HG03442 (cell line): ENCODE data around the gene TRDMT1.
"Not testable (repeated sequence)": the region's sequence is repeated elsewhere in the genome, so short reads cannot be mapped to it uniquely, and the experiment has no call there.

ENCODE experiments used
- ATAC-seq: cut with Tn5 transposase; IDR thresholded peaks from one replicate; pipeline ENCODE4 v1.9.1; 2021; ENCODE audit warnings: mild to moderate bottlenecking, moderate library complexity; ENCODE audit not compliant: unreplicated experiment

The TRDMT1 gene

GRCh38 chr10:17141504-17142229 lies 59.8 kb downstream of the TRDMT1 start:
- no peak for ATAC-seq

GRCh38 chr10:17140386-17140761 lies 61.1 kb downstream of the TRDMT1 start:
- ATAC-seq: no peak

GRCh38 chr10:17138460-17139042 lies 62.9 kb downstream of the TRDMT1 start:
- ATAC-seq: no peak

DNA sequence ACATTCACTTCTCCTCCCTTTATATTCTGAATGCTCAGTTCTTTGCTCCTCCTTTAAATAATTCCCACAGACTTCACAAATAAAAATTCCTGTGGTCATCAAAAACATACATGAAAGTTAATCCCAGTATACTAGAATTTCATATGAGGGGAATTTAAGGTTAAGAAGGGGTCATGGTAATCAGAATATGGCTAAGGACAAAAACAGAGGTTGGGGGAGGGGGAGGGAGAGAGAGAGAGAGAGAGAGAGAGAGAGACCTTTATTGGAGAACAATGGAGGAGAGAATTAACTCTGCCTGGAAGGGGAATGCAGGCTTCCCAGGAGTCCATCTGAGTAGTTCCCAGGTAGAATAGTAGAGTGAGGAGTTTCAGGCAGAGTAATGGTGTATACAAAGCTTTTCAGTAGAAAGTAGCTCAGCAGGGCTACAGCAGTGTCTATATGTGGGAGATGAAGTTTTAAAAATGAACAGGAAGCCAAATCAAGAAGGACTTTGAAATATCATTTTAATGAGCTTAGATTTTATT lies 66.7 kb downstream of the TRDMT1 start:
- ATAC-seq: no peak

- ATAC-seq: no peak
Observed at GRCh38 chr10:17134282-17134681, 67.2 kb downstream of the TRDMT1 start.

DNA sequence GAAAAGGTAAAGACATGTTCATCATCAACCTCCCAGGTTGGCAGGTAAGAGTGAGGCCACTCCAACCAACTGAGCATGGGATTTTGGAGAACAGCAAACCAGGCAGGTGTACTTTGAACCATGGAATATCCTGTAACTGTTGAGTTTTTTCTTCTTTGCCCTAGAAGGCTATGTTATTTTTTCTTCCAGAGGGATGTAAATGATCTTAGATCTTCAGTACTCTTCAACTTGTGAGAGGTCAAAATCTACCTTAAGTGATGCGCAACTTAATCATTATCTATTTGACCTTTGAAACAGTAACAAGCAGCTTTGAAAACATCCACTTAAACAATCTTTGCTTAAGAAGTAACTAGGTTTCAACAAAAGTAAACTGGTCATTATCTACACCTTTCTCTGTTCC lies 71.7 kb downstream of the TRDMT1 start, which contains the start of gene CUBN:
CUBN (minus strand) TSS at position 71 of the 400 bp plus-strand sequence; CDS start at position 25, 46 bp downstream.
- ATAC-seq: no peak

DNA sequence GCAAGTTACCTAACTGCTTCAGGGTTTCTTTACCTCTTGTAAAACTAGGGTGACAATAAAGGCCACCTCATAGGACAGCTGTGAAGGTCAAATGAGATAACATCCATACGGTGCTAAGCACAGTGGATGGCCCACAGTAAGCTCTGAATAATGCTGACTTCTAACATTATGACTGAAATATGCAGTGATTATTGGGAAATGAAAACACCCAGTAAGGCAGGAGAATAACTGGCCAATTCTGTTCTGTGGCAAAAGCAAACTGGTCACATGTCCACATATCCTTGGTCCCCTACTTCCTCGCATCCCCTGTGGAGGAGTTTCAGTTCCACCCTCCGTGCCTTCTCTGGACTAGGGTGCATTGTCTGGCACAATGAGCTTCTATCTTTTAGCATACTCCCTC lies 73.2 kb downstream of the TRDMT1 start:
- no peak for ATAC-seq

DNA sequence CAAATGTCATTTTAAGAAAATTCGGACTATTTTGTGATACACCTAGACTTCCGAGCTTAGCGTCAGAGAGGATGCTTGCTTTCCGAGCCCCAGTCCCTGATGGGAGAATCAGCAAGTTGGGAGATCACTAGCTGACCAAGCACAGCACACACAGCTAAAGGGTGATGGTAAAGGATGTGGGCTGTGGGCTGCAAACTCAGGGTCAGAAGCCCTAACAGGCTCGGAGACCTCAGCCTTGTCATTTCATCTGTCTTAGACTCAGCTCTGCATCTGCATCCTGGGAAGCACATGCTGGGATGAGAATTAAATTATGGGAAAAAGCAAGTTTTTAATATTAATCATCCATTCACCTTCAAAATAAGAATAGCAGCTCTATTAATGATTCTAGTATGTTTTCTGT lies 75.1 kb downstream of the TRDMT1 start:
- no peak for ATAC-seq

DNA sequence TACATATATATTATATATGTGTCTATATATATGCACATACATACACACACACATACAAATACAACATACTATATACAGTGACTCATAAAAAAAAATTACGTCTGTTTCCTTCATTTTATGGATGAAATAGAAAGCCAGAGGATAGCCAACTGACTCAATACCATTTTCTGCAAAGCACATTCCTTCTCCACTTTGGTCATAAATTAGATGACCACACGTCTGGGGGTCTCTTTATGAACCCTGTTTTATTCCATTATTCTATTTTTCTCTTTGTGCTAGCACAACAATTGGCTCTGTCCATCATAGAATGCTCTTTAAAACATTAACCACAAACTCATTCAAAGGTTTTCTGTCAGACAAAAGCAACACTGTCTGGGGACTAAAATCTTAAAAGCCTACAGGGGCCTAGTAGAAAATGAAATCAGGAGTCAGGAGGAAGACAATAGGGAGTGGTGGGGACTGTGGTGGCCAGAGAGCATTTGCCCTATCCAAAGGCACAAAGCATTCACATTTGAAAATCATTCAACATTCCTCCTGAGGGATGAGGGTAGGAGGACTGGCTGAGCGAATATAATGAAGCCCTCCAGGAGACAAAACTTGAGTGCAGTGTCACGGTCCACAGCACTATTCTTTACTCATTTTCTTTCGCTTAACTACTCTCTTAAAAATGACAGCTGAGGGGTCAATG lies 76.1 kb downstream of the TRDMT1 start:
- ATAC-seq: no peak

- ATAC-seq: no peak
Observed at GRCh38 chr10:17123961-17124360, 77.5 kb downstream of the TRDMT1 start.

- no peak for ATAC-seq
Observed at GRCh38 chr10:17122726-17123661, 78.5 kb downstream of the TRDMT1 start.

GRCh38 chr10:17122052-17122451 lies 79.4 kb downstream of the TRDMT1 start:
- ATAC-seq: no peak

DNA sequence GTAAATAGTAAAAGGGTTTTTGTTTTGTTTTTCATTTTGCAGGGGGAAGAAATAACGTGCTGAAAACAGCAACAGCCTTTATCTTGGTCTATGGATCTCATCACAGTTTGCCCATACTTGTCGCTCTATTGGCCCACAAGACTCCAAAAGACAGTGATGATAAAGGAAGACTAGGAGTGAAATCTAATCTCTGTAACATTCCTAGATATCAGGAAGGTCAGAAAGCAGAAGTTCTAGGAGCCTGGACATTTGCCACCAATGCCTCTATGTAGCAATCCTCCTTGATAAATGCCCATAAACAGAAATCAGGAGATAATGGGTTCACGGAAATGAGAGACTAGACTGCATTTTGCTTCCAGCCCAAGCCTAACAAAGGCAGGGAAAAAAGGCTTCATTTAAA lies 80.8 kb downstream of the TRDMT1 start:
- no peak for ATAC-seq

GRCh38 chr10:17119845-17120244 lies 81.6 kb downstream of the TRDMT1 start:
- no peak for ATAC-seq

GRCh38 chr10:17116193-17116592 lies 85.3 kb downstream of the TRDMT1 start:
- no peak for ATAC-seq

GRCh38 chr10:17115683-17116082 lies 85.8 kb downstream of the TRDMT1 start:
- no peak for ATAC-seq

DNA sequence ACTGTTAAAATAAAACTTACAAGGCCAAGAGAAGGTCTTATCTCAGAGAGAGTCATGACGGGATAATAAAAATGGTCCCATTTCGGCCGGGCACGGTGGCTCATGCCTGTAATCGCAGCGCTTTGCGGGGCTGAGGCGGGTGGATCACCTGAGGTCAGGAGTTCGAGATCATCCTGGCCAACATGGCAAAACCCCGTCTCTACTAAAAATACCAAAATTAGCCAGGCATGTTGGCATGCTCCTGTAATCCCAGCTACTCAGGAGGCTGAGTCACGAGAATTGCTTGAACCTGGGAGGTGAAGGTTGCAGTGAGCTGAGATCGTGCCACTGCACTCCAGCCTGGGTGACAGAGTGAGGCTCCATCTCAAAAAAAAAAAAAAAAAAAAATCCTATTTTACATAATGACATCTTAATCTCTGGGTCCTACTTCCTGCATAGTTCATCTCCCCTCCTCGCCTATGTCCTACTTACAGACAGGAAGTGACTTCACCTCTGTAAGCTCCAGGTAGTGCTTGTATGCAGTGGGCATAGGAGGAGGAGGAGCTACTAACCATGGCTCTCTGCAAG lies 86.5 kb downstream of the TRDMT1 start:
- ATAC-seq: not testable (repeated sequence)

DNA sequence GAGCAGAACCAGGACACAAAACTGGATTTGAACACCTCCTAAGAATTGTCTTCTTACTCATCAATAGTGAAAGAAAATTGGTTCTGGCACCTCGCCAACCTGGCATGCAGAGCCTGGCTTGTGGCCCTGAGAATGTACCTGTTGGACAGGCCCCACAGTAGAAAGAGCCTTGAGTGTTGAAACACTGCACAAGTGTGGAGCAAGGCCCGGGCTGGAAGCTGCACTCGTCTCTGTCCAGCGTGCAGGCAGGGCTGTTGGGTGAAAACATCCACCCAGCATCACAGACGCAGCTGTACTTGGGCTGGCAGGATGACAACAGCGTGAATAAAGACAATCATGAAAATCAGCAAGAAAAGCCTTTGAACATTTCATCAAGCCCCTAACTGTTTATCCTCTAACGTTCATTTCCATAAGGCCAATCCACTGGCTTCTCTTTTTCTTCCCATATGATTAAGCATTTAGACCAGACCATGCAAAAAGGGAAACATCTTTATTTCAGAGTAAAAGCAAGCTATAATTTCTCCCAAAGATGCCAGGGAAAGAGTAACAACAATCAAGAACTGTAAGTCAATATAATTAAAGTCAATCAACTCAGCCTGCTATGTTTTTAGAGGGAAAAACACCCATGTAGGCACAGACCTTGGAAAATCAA lies 87.5 kb downstream of the TRDMT1 start:
- ATAC-seq: no peak

GRCh38 chr10:17113346-17113745 lies 88.1 kb downstream of the TRDMT1 start:
- no peak for ATAC-seq

- no peak for ATAC-seq
Observed at GRCh38 chr10:17112566-17112965, 88.9 kb downstream of the TRDMT1 start.
